H1 (cell line): ENCODE data around the gene PCCA. TPM values are rescaled to one million over a fixed set of nuclear protein-coding genes. Genes with fewer than 3 reads are reported as not detected.

Source experiments
- CTCF ChIA-PET: fragments of 300-600 bp; sonication (Branson Sonifier 250); formaldehyde crosslinking; loops from one replicate; lab custom pipeline; 2021; ENCODE audit not compliant: partially characterized antibody; lab: Charles Lee
- POLR2A ChIA-PET: fragments of 300-600 bp; sonication (Branson Sonifier 250); formaldehyde crosslinking; loops from one replicate; lab custom pipeline; 2021; ENCODE audit warnings: inconsistent platforms; ENCODE audit not compliant: partially characterized antibody; lab: Charles Lee
- DNase-seq, 2 experiments: peaks; one replicate each; pipeline versions ENCODE4 v3.0.0 to v3.0.0-alpha.2; 2010 to 2022; ENCODE audit warnings: low spot score in 2 of 2, low read depth in 1 of 2, mixed read lengths in 1 of 2
- FAIRE-seq: peaks from 2 replicates; lab custom pipeline; 2011; peaks lifted over from hg19 to GRCh38; lab: Jason Lieb, UNC
- H2AFZ ChIP-seq: 2 replicates; pipeline ENCODE4 v1.8.1; 2012; ENCODE audit warnings: low read length, inconsistent platforms
- H2AK5ac ChIP-seq: 2 replicates; pipeline ENCODE4 v1.6.1; 2013; ENCODE audit warnings: low read depth, low read length
- H2BK120ac ChIP-seq: replicated peaks from 2 replicates; pipeline ENCODE3; 2013; ENCODE audit warnings: low read depth, low read length, inconsistent platforms
- H2BK12ac ChIP-seq: 2 replicates; pipeline ENCODE4 v1.6.1; 2013; ENCODE audit warnings: low read depth, low read length
- H2BK15ac ChIP-seq: 2 replicates; pipeline ENCODE4 v1.6.1; 2013; ENCODE audit warnings: low read length
- H2BK20ac ChIP-seq: 2 replicates; pipeline ENCODE4 v1.6.1; 2013; ENCODE audit warnings: low read length
- H2BK5ac ChIP-seq: 2 replicates; pipeline ENCODE4 v1.6.1; 2013; ENCODE audit warnings: low read depth, low read length
- H3K14ac ChIP-seq: 2 replicates; pipeline ENCODE4 v1.6.1; 2013; ENCODE audit warnings: inconsistent platforms; ENCODE audit not compliant: insufficient read length
- H3K18ac ChIP-seq: 2 replicates; pipeline ENCODE4 v1.6.1; 2013; ENCODE audit warnings: low read length; ENCODE audit errors: extremely low read depth
- H3K23ac ChIP-seq: 2 replicates; pipeline ENCODE4 v1.6.1; 2013; ENCODE audit warnings: inconsistent platforms; ENCODE audit not compliant: insufficient read length
- H3K23me2 ChIP-seq: 2 replicates; pipeline ENCODE4 v1.6.1; 2013; ENCODE audit warnings: low read depth, low read length
- H3K27ac ChIP-seq: 2 replicates; pipeline ENCODE4 v1.6.1; 2011; ENCODE audit warnings: low read depth, low read length, inconsistent platforms
- H3K27me3 ChIP-seq, 4 experiments: replicated peaks in 1 of 4; 1 replicate in 1 of 4; 2 replicates in 3 of 4; pipeline versions ENCODE4 v1.6.1 to v1.8.1; 2011 to 2013; ENCODE audit warnings: low read length in 3 of 4, mild to moderate bottlenecking in 3 of 4, inconsistent platforms in 2 of 4, mixed read lengths in 2 of 4, moderate library complexity in 1 of 4; ENCODE audit not compliant: control insufficient read depth in 3 of 4, insufficient read depth in 3 of 4; ENCODE audit errors: extremely low read depth in 1 of 4
- H3K36me3 ChIP-seq, 4 experiments: 2 replicates each; pipeline versions ENCODE4 v1.6.1 to v1.8.1; 2011 to 2013; ENCODE audit warnings: mild to moderate bottlenecking in 4 of 4, low read length in 3 of 4, moderate library complexity in 2 of 4, control low read depth in 1 of 4, inconsistent platforms in 1 of 4; ENCODE audit not compliant: insufficient read depth in 4 of 4, control insufficient read depth in 2 of 4
- H3K4ac ChIP-seq: replicated peaks from 2 replicates; pipeline ENCODE3; 2013; ENCODE audit warnings: low read length, low read depth, mixed read lengths, inconsistent platforms; ENCODE audit not compliant: insufficient read length
- H3K4me1 ChIP-seq, 4 experiments: replicated peaks in 1 of 4; 1 replicate in 1 of 4; 2 replicates in 3 of 4; pipeline versions ENCODE4 v1.6.1 to v1.8.1; 2011 to 2013; ENCODE audit warnings: low read length in 3 of 4, inconsistent platforms in 2 of 4, mixed read lengths in 1 of 4; ENCODE audit not compliant: insufficient read depth in 4 of 4, control insufficient read depth in 3 of 4
- H3K4me2 ChIP-seq, 2 experiments: 2 replicates each; pipeline versions ENCODE4 v1.6.1 to v1.8.1; 2011 to 2013; ENCODE audit warnings: low read depth in 2 of 2, low read length in 2 of 2, control low read depth in 1 of 2, inconsistent platforms in 1 of 2, mild to moderate bottlenecking in 1 of 2; ENCODE audit not compliant: insufficient read depth in 1 of 2
- H3K4me3 ChIP-seq, 4 experiments: fragments of 200-600, 300-600 bp in 1 of 4; sonication (generic), shearing (Covaris generic), sonication (Bioruptor Twin) in 1 of 4; 2 replicates each; pipeline versions ENCODE4 v1.5.1 to v1.8.1; 2011 to 2016; ENCODE audit warnings: low read length in 4 of 4, low read depth in 3 of 4, control low read depth in 2 of 4, inconsistent platforms in 2 of 4, mild to moderate bottlenecking in 2 of 4, mixed read lengths in 1 of 4, moderate library complexity in 1 of 4; ENCODE audit not compliant: insufficient read depth in 2 of 4; ENCODE audit errors: extremely low read depth in 1 of 4
- H3K56ac ChIP-seq: replicated peaks from 2 replicates; pipeline ENCODE3; 2013; ENCODE audit warnings: low read depth, mild to moderate bottlenecking, mixed read lengths, low read length, inconsistent platforms; ENCODE audit not compliant: insufficient read length
- H3K79me1 ChIP-seq: 2 replicates; pipeline ENCODE4 v1.6.1; 2013; ENCODE audit warnings: low read depth, low read length, control low read depth
- H3K79me2 ChIP-seq, 2 experiments: 2 replicates each; pipeline versions ENCODE4 v1.6.1 to v1.8.1; 2012 to 2013; ENCODE audit warnings: low read length in 2 of 2, mild to moderate bottlenecking in 2 of 2, inconsistent platforms in 1 of 2; ENCODE audit not compliant: insufficient read depth in 2 of 2, control insufficient read depth in 1 of 2
- H3K9ac ChIP-seq, 4 experiments: replicated peaks in 1 of 4; 1 replicate in 1 of 4; 2 replicates in 3 of 4; pipeline versions ENCODE4 v1.6.1 to v1.8.1; 2011 to 2013; ENCODE audit warnings: low read depth in 3 of 4, low read length in 3 of 4, control low read depth in 2 of 4, mild to moderate bottlenecking in 2 of 4, moderate library complexity in 2 of 4, inconsistent platforms in 1 of 4; ENCODE audit errors: extremely low read depth in 1 of 4
- H3K9me3 ChIP-seq, 2 experiments: 2 replicates each; pipeline versions ENCODE4 v1.6.1 to v1.8.1; 2012 to 2013; ENCODE audit warnings: mild to moderate bottlenecking in 2 of 2, moderate library complexity in 2 of 2, control low read depth in 1 of 2, inconsistent platforms in 1 of 2, low read depth in 1 of 2, low read length in 1 of 2, mixed read lengths in 1 of 2; ENCODE audit not compliant: insufficient read depth in 2 of 2
- H4K20me1 ChIP-seq, 2 experiments: replicated peaks in 1 of 2; 2 replicates each; pipeline versions ENCODE3 to v1.8.1; 2011 to 2013; ENCODE audit warnings: inconsistent platforms in 2 of 2, low read length in 2 of 2, mild to moderate bottlenecking in 1 of 2; ENCODE audit not compliant: insufficient read depth in 2 of 2, control insufficient read depth in 1 of 2
- H4K5ac ChIP-seq: 2 replicates; pipeline ENCODE4 v1.6.1; 2013; ENCODE audit warnings: low read length, low read depth, mixed read lengths, inconsistent platforms; ENCODE audit not compliant: insufficient read length
- H4K8ac ChIP-seq: 2 replicates; pipeline ENCODE4 v1.8.0; 2013; ENCODE audit warnings: mild to moderate bottlenecking, moderate library complexity, low read length, inconsistent platforms; ENCODE audit not compliant: insufficient read depth; ENCODE audit errors: extremely low read depth
- H4K91ac ChIP-seq: replicated peaks from 2 replicates; pipeline ENCODE3; 2013; ENCODE audit warnings: low read length, mixed read lengths, inconsistent platforms; ENCODE audit not compliant: insufficient read length
- ASH2L ChIP-seq: fragments of 200-600, 300-600 bp; sonication (generic); IDR thresholded peaks from one replicate; pipeline ENCODE4 v1.7.1; 2017; ENCODE audit warnings: low read length
- BCL11A ChIP-seq, 2 experiments: IDR thresholded peaks; one replicate each; pipeline ENCODE4 v1.6.1; 2011; ENCODE audit warnings: low read depth in 2 of 2, low read length in 2 of 2, mild to moderate bottlenecking in 2 of 2
- CHD2 ChIP-seq: IDR thresholded peaks from 2 replicates; pipeline ENCODE4 v1.6.1; 2012; ENCODE audit warnings: low read length, improper control_type of control experiment
- EGR1 ChIP-seq: IDR thresholded peaks from 2 replicates; pipeline ENCODE4 v1.6.1; 2011; ENCODE audit warnings: low read depth, low read length, borderline replicate concordance
- GTF2F1 ChIP-seq: IDR thresholded peaks from 2 replicates; pipeline ENCODE4 v1.6.1; 2012; ENCODE audit warnings: low read depth, low read length, improper control_type of control experiment, borderline replicate concordance
- HDAC6 ChIP-seq: IDR thresholded peaks from one replicate; pipeline ENCODE4 v1.7.1; 2012; ENCODE audit warnings: low read depth, mild to moderate bottlenecking, inconsistent platforms, low read length, moderate library complexity
- MAFK ChIP-seq: IDR thresholded peaks from 2 replicates; pipeline ENCODE4 v1.6.1; 2012; ENCODE audit warnings: low read depth, mild to moderate bottlenecking, improper control_type of control experiment, low read length
- PHF8 ChIP-seq: fragments of 200-600 bp; sonication (generic); conservative IDR thresholded peaks from 2 replicates; pipeline ENCODE4 v1.7.1; 2012; ENCODE audit warnings: low read depth, mild to moderate bottlenecking, inconsistent platforms, low read length, moderate library complexity
- RAD21 ChIP-seq, 2 experiments: IDR thresholded peaks in 1 of 2; conservative IDR thresholded peaks in 1 of 2; 2 replicates each; pipeline ENCODE4 v1.6.1; 2011; ENCODE audit warnings: low read depth in 2 of 2, low read length in 2 of 2, improper control_type of control experiment in 1 of 2, inconsistent platforms in 1 of 2, mild to moderate bottlenecking in 1 of 2, moderate library complexity in 1 of 2
- RNF2 ChIP-seq: fragments of 200-900, 300-1000 bp; sonication (generic); IDR thresholded peaks from 2 replicates; pipeline ENCODE4 v1.7.1; 2016; ENCODE audit warnings: borderline replicate concordance, low read depth, mild to moderate bottlenecking, antibody characterized with exemption, low read length; ENCODE audit not compliant: poor library complexity, severe bottlenecking; ENCODE audit errors: missing control alignments
- TCF12 ChIP-seq: IDR thresholded peaks from 2 replicates; pipeline ENCODE4 v1.6.1; 2011; ENCODE audit warnings: low read depth, mild to moderate bottlenecking, low read length
- ZNF274 ChIP-seq: IDR thresholded peaks from 2 replicates; pipeline ENCODE4 v1.7.0; 2012; ENCODE audit warnings: low read length, borderline replicate concordance; ENCODE audit errors: extremely low read depth
- WGBS, 2 experiments: shearing (Covaris generic) in 1 of 2; methylation state at CpG; one replicate each; pipeline versions ENCODE4 v1.1.6 to v1.1.7; 2013 to 2015; ENCODE audit warnings: low lambda C conversion rate in 2 of 2, mixed read lengths in 2 of 2, inconsistent platforms in 1 of 2, low coverage in 1 of 2, missing lambda C conversion rate in 1 of 2; ENCODE audit not compliant: insufficient replicate concordance in 2 of 2, insufficient coverage in 1 of 2, insufficient read length in 1 of 2; ENCODE audit errors: extremely low coverage in 1 of 2, missing lambda C conversion rate in 1 of 2; 5-methylcytosine and 5-hydroxymethylcytosine counted together
- polyA plus RNA-seq, 7 experiments: library from polyadenylated mRNA; depleted of rRNA in 3 of 7; stranded (reverse) in 5 of 7; unstranded in 2 of 7; fragments of >200 nt in 5 of 7; fragments of 200-250 nt in 2 of 7; gene quantifications; 1 replicate in 5 of 7; 2 replicates in 1 of 7; 4 replicates in 1 of 7; pipeline versions ENCODE4 v1.2.1 to v1.2.3, GENCODE V29; 2011 to 2013; ENCODE audit warnings: missing spikeins in 2 of 7, mixed read lengths in 2 of 7
- total RNA-seq: library from RNA; stranded (reverse); fragmentation: NEBNext Ultra II Directional; extraction: Animal tissue kit (Norgen Biotek cat#: 25700); gene quantifications from 2 replicates; pipeline ENCODE4 v1.2.1, GENCODE V29; 2021

Gene PCCA
- total and polyA plus RNA-seq, 2 of the 8 experiments (the other 6 are each of a cell fraction or from before 2014, with no cell fraction given), result 18.4 to 49.8 TPM

DNA sequence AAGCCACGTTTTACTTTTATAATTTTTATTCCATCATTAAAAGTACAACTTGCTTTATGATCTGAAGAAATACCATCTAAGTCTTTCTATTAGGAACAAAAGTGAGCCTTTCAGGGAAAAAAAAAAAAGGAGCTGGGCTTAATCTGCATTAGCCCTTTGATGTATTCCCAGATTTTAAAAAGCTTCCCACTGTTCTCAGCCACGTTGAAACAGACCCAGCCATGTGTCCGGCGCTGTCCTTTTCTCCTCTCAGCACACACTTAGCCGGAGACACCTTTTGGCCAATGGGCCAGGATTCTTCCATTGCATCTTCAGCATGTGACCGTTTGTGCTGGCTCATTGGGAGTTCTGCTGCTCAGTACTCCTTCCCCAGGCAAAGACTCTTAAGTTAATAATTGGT is 394.2 kb downstream of the PCCA start:
- no peak overlapping the region for H4K91ac ChIP-seq
- H3K18ac ChIP-seq, result no peak overlapping the region
- H3K27me3 ChIP-seq, result no peaks in the 10 kb centered on the region
- no peak overlapping the region for H2BK5ac ChIP-seq
- no peaks in the 10 kb centered on the region for H3K79me1 ChIP-seq
- H3K14ac ChIP-seq, result no peak overlapping the region
- no peak overlapping the region for H2AFZ ChIP-seq
- ChIA-PET CTCF (interaction anchor here (0.6 kb wide), 1 partner anchor 17 kb away, joined by 3 read pairs; no protein-coding TSS in a partner anchor), POLR2A (interaction anchor here (0.6 to 1.0 kb wide), 2 partner anchors 11 to 410 kb away, joined by 3 read pairs; no protein-coding TSS in a partner anchor)
- no peak for FAIRE-seq
- H3K9me3 ChIP-seq, result no peaks in the 10 kb centered on the region
- H2BK15ac ChIP-seq, result no peak overlapping the region
- no peak overlapping the region for H3K23ac ChIP-seq
- H2BK20ac ChIP-seq, result no peak overlapping the region
- no peaks in the 10 kb centered on the region for H3K36me3 ChIP-seq
- H4K20me1 ChIP-seq, result no peaks in the 10 kb centered on the region
- no peak overlapping the region for H3K4me2 ChIP-seq
- no peak overlapping the region for H3K4ac ChIP-seq
- TF ChIP-seq CHD2 (no peak), GTF2F1 (no peak), MAFK (no peak), RNF2 (no peak), HDAC6 (no peak), RAD21 (IDR thresholded peaks at IDR 0.05 in 1 of 2, conservative IDR thresholded peaks at IDR 0.05 in 1 of 2; ENCODE audit: low read depth in 2 of 2, low read length in 2 of 2) (no peak), ZNF274 (no peak), PHF8 (no peak), TCF12 (no peak), BCL11A (IDR thresholded peaks at IDR 0.05; ENCODE audit: low read depth in 2 of 2, low read length in 2 of 2) (no peak), ASH2L (no peak), EGR1 (no peak)
- TF ChIP-seq, all 59 proteins: peak for 0
- H3K4me1 ChIP-seq, result peaks cover 0 to 10% (median 7%) of the 10 kb centered on the region in 4 experiments; a peak in 4 of 7 replicates
- H3K23me2 ChIP-seq, result no peaks in the 10 kb centered on the region
- H3K4me3 ChIP-seq, result no peak overlapping the region
- H4K8ac ChIP-seq, result no peak overlapping the region
- no peak overlapping the region for H3K56ac ChIP-seq
- H2BK12ac ChIP-seq, result no peak overlapping the region
- DNase-seq, result no peak
- WGBS, 2 experiments, result 84% methylated on average over 6 of the region's 6 CpGs; no CpG with 5 or more reads in 1 of the 2 experiments
- H2AK5ac ChIP-seq, result no peak overlapping the region
- no peak overlapping the region for H2BK120ac ChIP-seq
- H3K79me2 ChIP-seq, result no peaks in the 10 kb centered on the region
- H4K5ac ChIP-seq, result no peak overlapping the region
- H3K9ac ChIP-seq, result no peak overlapping the region
- H3K27ac ChIP-seq, result no peak overlapping the region
